CD4-positive, alpha-beta T cell treated with Interleukin-10 for 1 hour (primary cell): ENCODE measurements around the gene STOML2.
A peak's percentile ranks its signal among the peaks of the same experiment; 100 is the strongest.

ENCODE experiments used
- DNase-seq: peaks from one replicate; pipeline ENCODE4 v3.0.0-alpha.2; 2020

The STOML2 gene

DNA sequence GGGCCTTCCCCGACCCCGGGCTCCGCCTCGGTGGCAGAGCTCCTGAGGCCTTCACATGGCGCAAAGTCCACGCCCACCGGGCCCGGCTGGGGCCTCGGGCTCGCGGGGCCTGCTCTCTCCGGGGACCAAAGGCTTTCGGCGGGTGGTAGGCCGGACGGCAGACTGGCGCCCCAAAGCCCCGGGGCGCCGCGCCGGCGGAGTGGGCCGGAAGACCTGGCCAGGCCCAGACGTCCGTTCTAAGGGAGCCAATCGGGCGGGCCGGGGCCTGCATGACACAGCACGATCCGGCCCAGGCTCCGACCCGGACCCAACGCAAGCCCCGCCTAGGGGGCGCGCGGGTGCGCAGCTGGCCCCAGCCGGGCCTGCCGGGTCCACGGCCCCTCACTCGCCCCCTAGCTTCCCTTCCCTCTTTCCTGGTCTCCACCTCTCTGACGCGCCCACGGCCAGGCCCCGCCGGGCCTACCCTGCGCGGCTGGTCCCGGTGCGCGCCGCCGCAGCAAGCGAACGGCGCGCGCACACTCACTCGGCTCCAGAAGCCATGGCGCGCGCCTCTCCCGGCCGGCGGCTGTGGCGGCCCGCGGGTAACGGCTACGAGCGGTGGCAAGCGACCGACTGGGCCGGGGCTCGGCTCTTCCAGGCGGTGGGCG lies 31.0 kb downstream of the STOML2 start:
- peak; percentile 78 for DNase-seq

DNA sequence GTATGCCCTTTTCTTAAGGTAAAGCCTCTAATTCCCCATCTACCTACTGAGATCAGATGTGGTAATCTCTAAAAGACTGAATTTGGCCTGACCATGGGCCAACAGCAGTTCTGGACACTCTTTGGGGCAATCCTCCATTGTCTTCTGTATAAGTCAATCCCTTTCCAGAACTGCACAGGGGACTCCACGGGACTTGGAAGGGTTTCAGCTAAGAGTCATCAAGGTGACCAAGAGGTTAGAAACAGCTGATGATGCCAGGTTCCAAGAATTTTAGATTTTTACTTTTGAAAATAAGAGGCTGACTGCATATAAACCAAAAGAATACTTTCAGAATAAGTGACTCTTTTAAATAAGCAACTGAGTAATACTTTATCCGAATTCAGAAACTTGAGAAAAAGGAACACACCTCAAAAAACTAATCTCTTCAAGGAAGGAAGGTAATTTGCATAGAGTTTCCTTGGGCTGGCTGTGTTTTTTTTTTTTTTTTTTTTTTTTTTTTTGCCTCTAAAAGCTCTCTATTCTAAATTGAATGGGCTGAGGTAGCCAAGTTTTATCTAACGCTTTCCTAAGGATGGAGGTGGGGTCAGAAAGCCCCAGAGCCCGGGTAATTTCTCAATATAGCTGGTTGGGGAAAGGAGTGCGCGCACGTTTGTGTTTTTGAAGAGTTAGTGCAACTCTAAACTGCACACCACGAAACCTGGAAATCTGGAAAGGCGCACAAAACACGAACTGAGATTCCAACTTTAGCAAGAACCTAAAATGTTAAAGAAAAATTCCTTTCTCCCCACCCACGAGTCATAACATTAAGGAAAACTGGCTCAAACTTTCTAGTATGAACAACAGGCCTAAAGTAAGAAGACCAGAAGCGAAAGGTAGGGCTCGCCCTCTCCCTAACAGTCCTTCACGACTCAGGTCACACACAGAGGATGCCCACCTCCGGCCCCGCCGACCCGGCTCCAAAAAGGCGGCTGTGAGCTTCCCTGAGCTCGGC lies 31.8 kb downstream of the STOML2 start:
- no peak for DNase-seq

DNA sequence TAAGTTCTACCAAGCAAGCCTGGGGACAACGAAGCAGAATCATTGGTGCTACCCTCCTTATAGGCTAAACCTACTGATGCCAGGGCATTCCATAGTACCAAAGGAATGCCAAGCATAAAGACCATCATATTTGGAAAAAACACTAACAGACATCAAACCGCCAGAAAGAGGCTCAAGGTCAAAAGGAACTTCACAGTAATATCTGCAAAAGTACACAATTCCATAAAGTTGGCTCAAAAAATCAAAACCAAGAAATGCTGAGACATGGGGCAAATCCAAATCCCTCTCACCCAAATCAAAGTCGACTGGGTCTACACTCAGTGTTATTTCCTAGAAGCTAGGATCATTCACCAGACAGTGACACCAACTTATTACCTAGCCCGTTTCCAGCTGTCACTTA lies 33.9 kb downstream of the STOML2 start:
- no peak for DNase-seq

DNA sequence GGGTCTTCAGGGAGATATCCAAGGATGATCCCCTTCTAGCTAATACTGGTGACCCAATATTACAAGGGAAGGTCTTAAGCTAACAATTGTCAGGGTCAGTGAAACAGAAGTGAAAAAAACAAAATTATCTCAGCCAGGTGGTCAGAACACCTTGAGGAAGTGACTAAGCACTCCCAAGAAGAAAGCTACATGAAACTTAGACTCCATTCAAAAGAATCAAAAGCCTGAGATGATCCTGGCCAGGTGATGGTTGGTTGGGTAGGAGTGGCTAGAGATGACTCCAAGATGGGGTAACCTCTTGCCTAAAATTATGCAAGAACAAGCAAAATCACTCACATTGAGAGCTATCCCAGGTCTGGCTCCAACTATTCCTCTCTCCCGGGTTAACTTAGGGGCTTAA lies 35.9 kb downstream of the STOML2 start:
- no peak for DNase-seq

DNA sequence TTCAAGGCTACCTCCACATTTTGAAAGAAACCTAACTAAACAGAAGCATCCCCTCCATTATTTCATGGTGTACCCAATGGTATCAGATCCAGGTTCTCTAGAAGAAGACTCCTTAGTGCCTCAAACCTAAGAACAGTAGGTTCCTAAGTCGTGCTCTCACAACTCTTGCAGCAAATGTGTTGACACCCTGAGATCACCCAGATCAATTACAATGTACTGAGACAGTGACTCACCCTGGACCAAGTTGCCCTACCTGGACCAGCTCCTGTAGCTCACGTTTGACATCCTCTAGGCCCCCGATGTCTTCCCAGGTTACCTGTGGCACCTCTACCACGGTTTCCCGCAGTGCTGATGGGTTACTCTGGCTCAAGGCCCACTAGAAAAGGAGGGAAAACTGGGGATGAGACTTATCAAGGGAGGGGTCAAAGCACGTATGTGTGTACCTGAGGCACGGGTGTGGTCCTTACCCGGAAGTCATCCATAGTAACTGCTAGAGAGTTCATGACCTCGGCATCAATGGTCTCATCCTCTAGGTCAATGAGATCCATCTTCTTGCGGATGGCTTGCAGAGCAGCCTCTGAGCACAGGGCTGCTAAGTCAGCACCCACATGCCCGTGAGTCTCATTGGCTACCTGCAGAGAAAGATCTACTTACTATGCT lies 42.3 kb downstream of the STOML2 start:
- DNase-seq, result no peak

DNA sequence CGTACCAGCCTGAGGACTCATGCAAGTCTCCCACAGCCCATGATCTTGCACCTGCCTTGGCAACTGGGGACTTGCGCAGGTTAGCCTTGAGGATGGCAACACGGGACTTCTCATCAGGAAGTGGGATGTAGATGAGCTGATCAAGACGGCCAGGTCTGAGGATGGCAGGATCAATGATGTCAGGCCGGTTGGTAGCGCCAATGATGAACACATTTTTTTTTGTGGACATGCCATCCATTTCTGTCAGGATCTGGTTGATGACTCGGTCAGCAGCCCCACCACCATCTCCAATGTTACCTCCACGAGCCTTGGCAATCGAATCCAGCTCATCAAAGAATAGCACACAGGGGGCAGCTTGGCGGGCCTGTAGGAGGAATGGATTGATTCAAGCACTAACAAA lies 43.5 kb downstream of the STOML2 start:
- no peak for DNase-seq

DNA sequence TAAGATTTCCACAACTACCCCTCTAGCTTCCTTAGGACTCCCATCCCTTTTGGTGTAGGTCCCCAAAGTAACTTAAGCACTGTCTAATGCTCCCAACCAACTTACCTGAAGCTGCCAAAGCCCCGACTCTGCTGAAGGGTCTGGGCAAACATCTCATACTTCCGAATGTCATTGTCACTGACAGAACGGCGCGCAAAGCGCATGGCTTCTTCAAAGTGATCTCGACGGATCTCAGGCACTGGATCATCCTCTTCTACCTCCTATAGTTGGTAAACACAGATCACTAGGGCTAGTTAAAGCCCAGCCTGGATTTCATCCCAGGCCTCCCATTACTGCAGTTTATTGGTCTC lies 45.7 kb downstream of the STOML2 start:
- DNase-seq, result no peak

DNA sequence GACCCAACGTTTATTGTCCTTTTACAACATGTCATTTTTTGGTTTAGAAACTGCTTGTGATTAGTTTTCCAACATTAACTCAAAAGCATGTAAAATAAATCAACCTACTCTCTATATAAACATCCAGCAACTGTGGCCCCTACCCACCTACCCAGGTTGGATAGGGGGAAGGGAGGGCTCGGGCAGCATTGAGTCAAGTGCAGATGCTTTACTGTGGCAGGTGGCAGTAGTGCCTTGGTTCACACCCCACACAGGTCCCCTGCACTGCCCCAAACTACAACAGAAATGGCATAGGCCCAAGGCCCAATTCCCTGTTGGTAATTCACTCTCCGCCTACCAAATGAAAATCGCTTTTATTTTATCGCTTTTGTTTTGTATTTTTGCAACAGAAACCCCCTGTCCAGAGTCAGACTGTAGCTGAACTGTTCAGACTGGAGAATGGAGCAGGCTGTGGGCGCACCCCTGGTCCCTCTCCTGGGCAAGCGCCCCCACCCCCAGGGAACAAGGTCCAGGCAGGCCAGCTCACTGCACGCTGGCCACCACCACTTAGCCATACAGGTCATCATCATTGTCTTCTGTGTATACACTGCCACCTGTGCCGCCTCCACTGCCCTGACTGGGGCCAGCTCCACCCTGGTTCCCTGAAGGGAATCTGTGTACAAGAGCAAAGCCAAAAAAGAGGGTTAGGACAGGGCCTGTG lies 46.2 kb downstream of the STOML2 start:
- no peak for DNase-seq

DNA sequence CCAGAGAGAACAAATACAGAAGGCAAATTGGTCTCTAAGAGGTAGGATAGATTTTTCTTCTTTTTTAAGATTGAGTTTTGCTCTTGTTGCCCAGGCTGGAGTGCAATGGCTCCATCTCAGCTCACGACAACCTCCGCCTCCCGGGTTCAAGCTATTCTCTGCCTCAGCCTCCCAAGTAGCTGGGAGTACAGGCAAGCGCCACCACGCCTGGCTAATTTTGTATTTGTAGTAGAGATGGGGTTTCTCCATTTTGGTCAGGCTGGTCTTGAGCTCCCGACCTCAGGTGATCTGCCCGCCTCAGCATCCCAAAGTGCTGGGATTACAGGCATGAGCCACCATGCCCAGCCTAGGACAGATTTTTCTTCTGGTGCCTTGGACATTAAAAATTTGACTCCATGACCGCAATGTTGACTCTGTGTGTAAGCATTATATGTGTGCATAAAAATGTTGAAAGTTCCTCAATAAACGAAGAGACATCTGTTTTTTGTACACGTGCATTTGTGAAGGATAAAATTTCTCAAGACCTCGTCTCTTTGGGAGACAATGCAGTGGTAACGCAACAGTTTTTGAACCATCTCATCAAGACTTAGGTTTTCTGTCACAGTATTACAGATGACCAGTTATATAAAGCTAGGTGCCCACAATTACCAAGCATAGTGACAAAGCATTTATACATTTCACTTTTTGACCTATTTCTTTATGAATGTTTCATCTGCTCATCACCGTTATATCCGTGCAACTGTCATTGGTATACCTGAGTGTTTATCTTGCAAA lies 47.9 kb downstream of the STOML2 start:
- no peak for DNase-seq

DNA sequence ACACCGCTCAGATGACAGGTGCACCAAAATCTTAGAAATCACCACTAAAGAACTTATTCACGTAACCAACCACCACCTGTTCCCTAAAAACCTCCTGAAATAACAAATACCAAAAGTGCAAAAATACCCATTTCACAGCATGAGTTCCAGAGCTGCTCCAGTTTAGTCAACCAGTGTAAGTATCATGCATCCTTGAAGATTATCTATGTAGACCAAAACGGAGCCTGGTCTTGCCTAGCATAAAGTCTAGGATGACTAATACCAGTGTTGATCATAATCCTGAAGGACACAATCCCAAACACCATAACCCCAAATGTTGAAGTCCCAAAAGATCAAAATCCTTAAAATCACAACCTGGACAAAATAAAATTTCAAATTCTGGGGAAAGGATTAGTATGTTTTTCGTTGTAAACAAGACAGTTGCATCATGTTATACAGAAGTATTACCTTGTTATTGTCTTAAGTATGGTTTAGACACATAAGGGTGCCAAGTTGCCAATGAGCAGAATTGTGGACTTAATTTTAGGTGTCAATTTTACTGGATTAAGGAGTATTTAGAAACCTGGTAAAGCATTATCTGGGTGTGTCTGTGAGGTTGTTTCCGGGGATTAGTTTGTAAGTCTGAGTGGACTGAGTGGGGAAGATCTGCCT lies 48.6 kb downstream of the STOML2 start:
- DNase-seq, result no peak

DNA sequence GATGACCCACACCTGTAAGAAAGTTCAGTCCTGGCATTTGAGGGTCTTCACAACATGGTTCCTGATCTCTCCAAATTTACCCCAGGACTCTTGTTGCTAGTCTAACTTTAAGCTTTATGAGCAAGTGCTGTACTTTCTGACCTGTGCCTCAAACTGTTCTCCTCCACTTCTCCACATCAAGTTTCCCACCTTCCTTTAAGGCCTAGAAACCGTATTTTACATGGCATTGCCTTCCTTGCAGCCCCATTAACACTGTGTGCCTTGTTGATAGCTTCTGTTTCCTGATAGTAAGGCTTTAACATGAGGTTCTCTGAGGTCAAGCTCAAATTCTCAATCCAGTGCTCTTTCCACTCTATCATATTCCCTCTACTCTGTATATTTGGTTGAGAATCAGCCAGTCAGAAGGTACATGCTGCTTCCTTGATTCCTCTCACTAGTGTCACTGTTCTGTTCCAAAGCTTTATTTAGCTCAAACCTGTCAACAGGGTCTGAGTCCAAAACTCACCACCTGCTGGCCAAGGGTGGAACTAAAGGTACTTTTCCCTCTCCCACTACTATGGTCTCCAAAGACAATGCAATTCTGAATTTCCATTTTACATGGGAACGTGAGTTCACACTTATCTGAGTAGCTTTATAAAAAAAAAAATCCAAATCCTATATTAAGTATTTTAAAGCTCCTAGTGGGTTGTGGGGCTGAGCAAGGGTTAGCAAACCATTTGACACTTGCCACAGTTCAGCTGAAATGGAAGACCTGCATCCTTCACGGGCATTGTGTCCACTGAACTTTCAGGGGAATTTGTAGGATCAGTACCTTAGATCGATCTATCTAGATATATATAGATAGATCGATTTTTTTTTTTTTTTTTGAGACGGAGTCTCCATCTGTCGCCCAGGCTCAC lies 51.6 kb downstream of the STOML2 start:
- peak; percentile 57 for DNase-seq
